ENCODE measurements around the gene MAP2K4.
"Not testable (repeated sequence)": the region's sequence is repeated elsewhere in the genome, so short reads cannot be mapped to it uniquely, and the experiment has no call there.

DNA sequence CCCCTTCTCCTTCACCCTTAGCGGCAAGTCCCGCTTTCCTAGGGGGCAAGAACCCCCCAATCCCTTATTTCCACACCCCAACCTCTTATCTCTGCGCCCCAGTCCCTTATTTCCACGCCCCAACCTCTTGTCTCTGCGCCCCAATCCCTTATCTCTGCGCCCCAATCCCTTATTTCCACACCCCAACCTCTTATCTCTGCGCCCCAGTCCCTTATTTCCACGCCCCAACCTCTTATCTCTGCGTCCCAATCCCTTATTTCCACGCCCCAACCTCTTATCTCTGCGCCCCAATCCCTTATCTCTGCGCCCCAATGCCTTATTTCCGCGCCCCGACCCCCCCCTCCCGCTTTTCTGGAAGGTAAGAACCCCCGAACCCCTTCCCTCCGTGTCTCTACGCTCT is 47.9 kb upstream of the MAP2K4 start:
- TF ChIP-seq, protein P1, sequence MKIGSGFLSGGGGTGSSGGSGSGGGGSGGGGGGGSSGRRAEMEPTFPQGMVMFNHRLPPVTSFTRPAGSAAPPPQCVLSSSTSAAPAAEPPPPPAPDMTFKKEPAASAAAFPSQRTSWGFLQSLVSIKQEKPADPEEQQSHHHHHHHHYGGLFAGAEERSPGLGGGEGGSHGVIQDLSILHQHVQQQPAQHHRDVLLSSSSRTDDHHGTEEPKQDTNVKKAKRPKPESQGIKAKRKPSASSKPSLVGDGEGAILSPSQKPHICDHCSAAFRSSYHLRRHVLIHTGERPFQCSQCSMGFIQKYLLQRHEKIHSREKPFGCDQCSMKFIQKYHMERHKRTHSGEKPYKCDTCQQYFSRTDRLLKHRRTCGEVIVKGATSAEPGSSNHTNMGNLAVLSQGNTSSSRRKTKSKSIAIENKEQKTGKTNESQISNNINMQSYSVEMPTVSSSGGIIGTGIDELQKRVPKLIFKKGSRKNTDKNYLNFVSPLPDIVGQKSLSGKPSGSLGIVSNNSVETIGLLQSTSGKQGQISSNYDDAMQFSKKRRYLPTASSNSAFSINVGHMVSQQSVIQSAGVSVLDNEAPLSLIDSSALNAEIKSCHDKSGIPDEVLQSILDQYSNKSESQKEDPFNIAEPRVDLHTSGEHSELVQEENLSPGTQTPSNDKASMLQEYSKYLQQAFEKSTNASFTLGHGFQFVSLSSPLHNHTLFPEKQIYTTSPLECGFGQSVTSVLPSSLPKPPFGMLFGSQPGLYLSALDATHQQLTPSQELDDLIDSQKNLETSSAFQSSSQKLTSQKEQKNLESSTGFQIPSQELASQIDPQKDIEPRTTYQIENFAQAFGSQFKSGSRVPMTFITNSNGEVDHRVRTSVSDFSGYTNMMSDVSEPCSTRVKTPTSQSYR (CRISPR knock-in tag; IDR thresholded peaks at IDR 0.05), result not testable (repeated sequence)
- not testable (repeated sequence) for TF ChIP-seq FOXP1 (CRISPR knock-in tag; IDR thresholded peaks at IDR 0.05; ENCODE audit: borderline replicate concordance); ELF4 (CRISPR knock-in tag; IDR thresholded peaks at IDR 0.05; ENCODE audit: low read depth); NR2C2 (CRISPR knock-in tag; IDR thresholded peaks at IDR 0.05)
- TF ChIP-seq, protein P2, sequence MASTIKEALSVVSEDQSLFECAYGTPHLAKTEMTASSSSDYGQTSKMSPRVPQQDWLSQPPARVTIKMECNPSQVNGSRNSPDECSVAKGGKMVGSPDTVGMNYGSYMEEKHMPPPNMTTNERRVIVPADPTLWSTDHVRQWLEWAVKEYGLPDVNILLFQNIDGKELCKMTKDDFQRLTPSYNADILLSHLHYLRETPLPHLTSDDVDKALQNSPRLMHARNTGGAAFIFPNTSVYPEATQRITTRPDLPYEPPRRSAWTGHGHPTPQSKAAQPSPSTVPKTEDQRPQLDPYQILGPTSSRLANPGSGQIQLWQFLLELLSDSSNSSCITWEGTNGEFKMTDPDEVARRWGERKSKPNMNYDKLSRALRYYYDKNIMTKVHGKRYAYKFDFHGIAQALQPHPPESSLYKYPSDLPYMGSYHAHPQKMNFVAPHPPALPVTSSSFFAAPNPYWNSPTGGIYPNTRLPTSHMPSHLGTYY (CRISPR knock-in tag; IDR thresholded peaks at IDR 0.05), result not testable (repeated sequence)
- TF ChIP-seq, protein P3, sequence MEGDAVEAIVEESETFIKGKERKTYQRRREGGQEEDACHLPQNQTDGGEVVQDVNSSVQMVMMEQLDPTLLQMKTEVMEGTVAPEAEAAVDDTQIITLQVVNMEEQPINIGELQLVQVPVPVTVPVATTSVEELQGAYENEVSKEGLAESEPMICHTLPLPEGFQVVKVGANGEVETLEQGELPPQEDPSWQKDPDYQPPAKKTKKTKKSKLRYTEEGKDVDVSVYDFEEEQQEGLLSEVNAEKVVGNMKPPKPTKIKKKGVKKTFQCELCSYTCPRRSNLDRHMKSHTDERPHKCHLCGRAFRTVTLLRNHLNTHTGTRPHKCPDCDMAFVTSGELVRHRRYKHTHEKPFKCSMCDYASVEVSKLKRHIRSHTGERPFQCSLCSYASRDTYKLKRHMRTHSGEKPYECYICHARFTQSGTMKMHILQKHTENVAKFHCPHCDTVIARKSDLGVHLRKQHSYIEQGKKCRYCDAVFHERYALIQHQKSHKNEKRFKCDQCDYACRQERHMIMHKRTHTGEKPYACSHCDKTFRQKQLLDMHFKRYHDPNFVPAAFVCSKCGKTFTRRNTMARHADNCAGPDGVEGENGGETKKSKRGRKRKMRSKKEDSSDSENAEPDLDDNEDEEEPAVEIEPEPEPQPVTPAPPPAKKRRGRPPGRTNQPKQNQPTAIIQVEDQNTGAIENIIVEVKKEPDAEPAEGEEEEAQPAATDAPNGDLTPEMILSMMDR (IDR thresholded peaks at IDR 0.05), result not testable (repeated sequence)
